HepG2 (cell line): ENCODE results near the gene TMEM143. TPM values are rescaled to one million over a fixed set of nuclear protein-coding genes. Genes with fewer than 3 reads are reported as not detected.
A peak's percentile ranks its signal among the peaks of the same experiment; 100 is the strongest.

ENCODE experiments used
- AHR ChIP-seq: IDR thresholded peaks from 2 replicates; pipeline ENCODE4 v1.6.1; 2018; ENCODE audit warnings: missing genetic modification reagents, missing compliant biosample characterization
- ATRX ChIP-seq: sonication (generic); formaldehyde crosslinking; IDR thresholded peaks from 2 replicates; pipeline ENCODE4 v1.4.0; 2020; ENCODE audit warnings: missing genetic modification reagents, borderline replicate concordance
- CREM ChIP-seq, 2 experiments: sonication (generic) in 1 of 2; formaldehyde crosslinking in 1 of 2; IDR thresholded peaks; 2 replicates each; pipeline versions ENCODE4 v1.4.0 to v1.6.1; 2016 to 2020; ENCODE audit warnings: antibody characterized with exemption in 1 of 2, mild to moderate bottlenecking in 1 of 2, missing genetic modification reagents in 1 of 2
- DNMT1 ChIP-seq: sonication (generic); formaldehyde crosslinking; IDR thresholded peaks from 2 replicates; pipeline ENCODE4 v1.5.1; 2020; ENCODE audit warnings: mild to moderate bottlenecking, missing genetic modification reagents
- ELF4 ChIP-seq: sonication (generic); formaldehyde crosslinking; IDR thresholded peaks from 2 replicates; pipeline ENCODE4 v1.5.0; 2020; ENCODE audit warnings: missing genetic modification reagents, mild to moderate bottlenecking, moderate library complexity, borderline replicate concordance
- FLYWCH1 ChIP-seq: sonication (generic); formaldehyde crosslinking; IDR thresholded peaks from 2 replicates; pipeline ENCODE4 v1.8.1; 2023; ENCODE audit warnings: mild to moderate bottlenecking, missing genetic modification reagents
- FOXM1 ChIP-seq: sonication (generic); formaldehyde crosslinking; IDR thresholded peaks from 2 replicates; pipeline ENCODE4 v1.5.0; 2020; ENCODE audit warnings: missing genetic modification reagents
- GABPB1 ChIP-seq: IDR thresholded peaks from 2 replicates; pipeline ENCODE4 v1.6.1; 2016; ENCODE audit warnings: mild to moderate bottlenecking, missing genetic modification reagents, moderate library complexity, missing compliant biosample characterization
- HOXD1 ChIP-seq: sonication (generic); formaldehyde crosslinking; IDR thresholded peaks from 2 replicates; pipeline ENCODE4 v1.5.0; 2020; ENCODE audit warnings: missing genetic modification reagents
- NFKBIZ ChIP-seq: IDR thresholded peaks from 2 replicates; pipeline ENCODE4 v1.6.1; 2018; ENCODE audit warnings: missing genetic modification reagents, missing compliant biosample characterization
- NKX3-1 ChIP-seq: sonication (generic); formaldehyde crosslinking; IDR thresholded peaks from 2 replicates; pipeline ENCODE4 v1.5.0; 2020; ENCODE audit warnings: missing genetic modification reagents
- POLR2A ChIP-seq, 2 experiments: IDR thresholded peaks; 2 replicates each; pipeline ENCODE4 v1.6.1; 2011; ENCODE audit warnings: low read depth in 2 of 2, low read length in 2 of 2, mild to moderate bottlenecking in 1 of 2, moderate library complexity in 1 of 2; ENCODE audit not compliant: insufficient read depth in 1 of 2
- RNF2 ChIP-seq: fragments of 450-650 bp; conservative IDR thresholded peaks from 2 replicates; pipeline ENCODE4 v1.6.1; 2016; ENCODE audit warnings: low read depth
- TAF1 ChIP-seq: sonication (generic); formaldehyde crosslinking; IDR thresholded peaks from 2 replicates; pipeline ENCODE4 v1.4.0; 2020; ENCODE audit warnings: missing genetic modification reagents
- TCF12 ChIP-seq, 2 experiments: fragments of 450-650 bp in 1 of 2; sonication (generic) in 1 of 2; formaldehyde crosslinking in 1 of 2; IDR thresholded peaks; 2 replicates each; pipeline versions ENCODE4 v1.6.1 to v1.8.0; 2017 to 2022; ENCODE audit warnings: antibody characterized with exemption in 1 of 2, mild to moderate bottlenecking in 1 of 2, missing genetic modification reagents in 1 of 2, moderate library complexity in 1 of 2
- TP53 ChIP-seq: sonication (generic); formaldehyde crosslinking; conservative IDR thresholded peaks from 2 replicates; pipeline ENCODE4 v1.4.0; 2020; ENCODE audit warnings: missing genetic modification reagents
- ZBTB38 ChIP-seq: sonication (generic); formaldehyde crosslinking; IDR thresholded peaks from 2 replicates; pipeline ENCODE4 v1.5.1; 2020; ENCODE audit warnings: mild to moderate bottlenecking, missing genetic modification reagents
- ZBTB7B ChIP-seq: sonication (generic); formaldehyde crosslinking; IDR thresholded peaks from 2 replicates; pipeline ENCODE4 v1.4.0; 2020; ENCODE audit warnings: missing genetic modification reagents
- ZFP82 ChIP-seq: sonication (generic); formaldehyde crosslinking; IDR thresholded peaks from 2 replicates; pipeline ENCODE4 v1.5.1; 2020; ENCODE audit warnings: mild to moderate bottlenecking, missing genetic modification reagents, borderline replicate concordance
- ZNF205 ChIP-seq: IDR thresholded peaks from 2 replicates; pipeline ENCODE4 v1.6.1; 2018; ENCODE audit warnings: missing biosample characterization, missing genetic modification reagents
- ZNF275 ChIP-seq: sonication (generic); formaldehyde crosslinking; IDR thresholded peaks from 2 replicates; pipeline ENCODE4 v1.8.0; 2022; ENCODE audit warnings: missing genetic modification reagents, mild to moderate bottlenecking, inconsistent platforms, borderline replicate concordance
- ZNF296 ChIP-seq: sonication (generic); formaldehyde crosslinking; conservative IDR thresholded peaks from 2 replicates; pipeline ENCODE4 v1.5.0; 2020; ENCODE audit warnings: mild to moderate bottlenecking, missing genetic modification reagents
- ZNF329 ChIP-seq: sonication (generic); formaldehyde crosslinking; IDR thresholded peaks from 2 replicates; pipeline ENCODE4 v1.9.0; 2021; ENCODE audit warnings: low read depth, mild to moderate bottlenecking, missing genetic modification reagents
- ZNF501 ChIP-seq: sonication (generic); formaldehyde crosslinking; IDR thresholded peaks from 2 replicates; pipeline ENCODE4 v1.5.1; 2020; ENCODE audit warnings: mild to moderate bottlenecking, moderate library complexity, missing genetic modification reagents
- ZNF563 ChIP-seq: sonication (generic); formaldehyde crosslinking; IDR thresholded peaks from 2 replicates; pipeline ENCODE4 v1.8.0; 2022; ENCODE audit warnings: mild to moderate bottlenecking, moderate library complexity, missing genetic modification reagents
- ZNF614 ChIP-seq: IDR thresholded peaks from 2 replicates; pipeline ENCODE4 v1.6.1; 2018; ENCODE audit warnings: missing biosample characterization, missing genetic modification reagents, inconsistent platforms, borderline replicate concordance
- ZNF652 ChIP-seq: IDR thresholded peaks from 2 replicates; pipeline ENCODE4 v1.6.1; 2016; ENCODE audit warnings: low read depth, borderline replicate concordance
- ZNF724P ChIP-seq: sonication (generic); formaldehyde crosslinking; IDR thresholded peaks from 2 replicates; pipeline ENCODE4 v1.8.0; 2022; ENCODE audit warnings: missing genetic modification reagents, borderline replicate concordance
- ZNF768 ChIP-seq: sonication (generic); formaldehyde crosslinking; IDR thresholded peaks from 2 replicates; pipeline ENCODE4 v1.4.0; 2020; ENCODE audit warnings: missing genetic modification reagents
- ZNF800 ChIP-seq: sonication (generic); formaldehyde crosslinking; IDR thresholded peaks from 2 replicates; pipeline ENCODE4 v1.4.0; 2020; ENCODE audit warnings: missing genetic modification reagents
- polyA plus RNA-seq, 8 experiments: library from polyadenylated mRNA; depleted of rRNA in 3 of 8; stranded (reverse) in 7 of 8; unstranded in 1 of 8; fragments of >200 nt; fragmentation: Illumina TruSeq in 4 of 8; extraction: Trizol in 4 of 8; gene quantifications; 2 replicates each; pipeline versions ENCODE4 v1.2.1 to v1.2.3, GENCODE V29; 2011 to 2016; ENCODE audit warnings: low read depth in 4 of 8, missing spikeins in 1 of 8, mixed read lengths in 1 of 8; ENCODE audit not compliant: insufficient read depth in 1 of 8
- total RNA-seq, 5 experiments: library from RNA; depleted of rRNA; stranded (reverse); fragments of >200 nt; fragmentation: Illumina TruSeq; extraction: Trizol; gene quantifications; 2 replicates each; pipeline ENCODE4 v1.2.3, GENCODE V29; 2016; ENCODE audit warnings: low read depth in 1 of 5

The TMEM143 gene
- total and polyA plus RNA-seq, 2 of the 13 experiments (the other 11 are each of a cell fraction or from before 2014, with no cell fraction given): 7.7 to 11.3 TPM

DNA sequence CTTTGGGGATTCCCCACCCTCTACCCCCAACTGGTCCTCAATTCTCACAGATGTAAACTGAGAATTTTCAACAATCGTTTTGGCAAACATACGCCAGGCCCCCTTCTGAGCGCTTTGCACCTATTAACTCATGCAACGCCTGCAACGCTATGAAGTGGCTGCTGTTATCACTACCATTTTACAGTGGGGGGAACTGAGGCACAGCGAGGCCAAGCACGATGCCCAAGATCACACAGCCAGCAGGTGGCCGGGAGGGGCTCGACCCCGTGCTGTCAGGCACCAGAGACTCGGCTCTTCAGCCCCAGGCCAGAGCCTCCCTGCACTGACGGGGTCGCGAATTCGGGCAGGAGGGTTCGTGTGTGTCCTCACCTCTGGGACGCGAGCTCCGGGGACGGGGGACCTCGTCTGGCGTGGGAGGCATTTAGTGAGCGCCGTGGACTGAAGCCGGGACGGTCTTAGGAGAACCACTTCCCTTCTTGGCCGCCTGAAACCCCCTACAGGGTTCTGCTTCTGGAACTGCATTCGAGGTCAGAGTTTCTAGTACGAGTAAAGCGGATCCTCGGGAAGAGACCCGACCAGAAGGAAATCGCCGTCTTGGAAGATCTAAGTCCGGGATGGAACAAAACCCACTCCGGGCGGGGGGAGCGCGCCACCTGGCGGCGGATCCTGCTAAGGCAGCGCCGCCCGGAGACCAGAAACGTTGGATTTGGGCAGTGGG, 72.8 kb downstream of the TMEM143 start (continued):
- no peak for TF ChIP-seq ZNF275 (CRISPR knock-in tag)
- TF ChIP-seq GABPB1 (CRISPR knock-in tag): no peak; the same call in 1 of the 2 replicates
- no peak for TF ChIP-seq NKX3-1 (CRISPR knock-in tag)
- peak; percentile 46; the same call in 1 of the 2 replicates for TF ChIP-seq ZNF800 (CRISPR knock-in tag)
- TF ChIP-seq ZNF329 (CRISPR knock-in tag): no peak
- no peak for TF ChIP-seq HOXD1 (CRISPR knock-in tag)
- TF ChIP-seq ZNF501: peak; percentile 77
- TF ChIP-seq FLYWCH1 (CRISPR knock-in tag): no peak
- TF ChIP-seq ZNF614 (CRISPR knock-in tag): peak; percentile 58; the same call in 1 of the 2 replicates
- no peak for TF ChIP-seq ZBTB38 (CRISPR knock-in tag)
- TF ChIP-seq ZNF563 (CRISPR knock-in tag): no peak
- TF ChIP-seq ZNF768 (CRISPR knock-in tag): peak; percentile 99
- no peak for TF ChIP-seq ATRX (CRISPR knock-in tag)
- TF ChIP-seq TP53 (CRISPR knock-in tag): no peak
- TF ChIP-seq ZNF652: no peak
- TF ChIP-seq AHR (CRISPR knock-in tag): no peak
- TF ChIP-seq DNMT1 (CRISPR knock-in tag): no peak
- TF ChIP-seq CREM (IDR thresholded peaks at IDR 0.05): no peak
- no peak for TF ChIP-seq CREM (CRISPR knock-in tag; IDR thresholded peaks at IDR 0.05)
- TF ChIP-seq RNF2: no peak
- TF ChIP-seq POLR2A (IDR thresholded peaks at IDR 0.05; ENCODE audit: insufficient read depth in 1 of 2, low read depth in 2 of 2, low read length in 2 of 2): no peak
- TF ChIP-seq ZNF296: no peak
- TF ChIP-seq ELF4: no peak
- no peak for TF ChIP-seq TAF1
- no peak for TF ChIP-seq TCF12 (IDR thresholded peaks at IDR 0.05)
- TF ChIP-seq TCF12 (CRISPR knock-in tag; IDR thresholded peaks at IDR 0.05): no peak
- TF ChIP-seq FOXM1 (CRISPR knock-in tag): no peak
- TF ChIP-seq ZNF205 (CRISPR knock-in tag): 0 out of 2 replicates have a peak, but pooled peaks have one; percentile 37
- no peak for TF ChIP-seq ZFP82 (CRISPR knock-in tag)
- TF ChIP-seq ZBTB7B (CRISPR knock-in tag): 0 out of 2 replicates have a peak, but pooled peaks have one; percentile 67
- TF ChIP-seq ZNF724P: 0 out of 2 replicates have a peak, but pooled peaks have one; percentile 29
- no peak for TF ChIP-seq NFKBIZ (CRISPR knock-in tag)
